Measurements from ENCODE around the gene NCOR1.
"Not testable (repeated sequence)": the region's sequence is repeated elsewhere in the genome, so short reads cannot be mapped to it uniquely, and the experiment has no call there.

Gene NCOR1

DNA sequence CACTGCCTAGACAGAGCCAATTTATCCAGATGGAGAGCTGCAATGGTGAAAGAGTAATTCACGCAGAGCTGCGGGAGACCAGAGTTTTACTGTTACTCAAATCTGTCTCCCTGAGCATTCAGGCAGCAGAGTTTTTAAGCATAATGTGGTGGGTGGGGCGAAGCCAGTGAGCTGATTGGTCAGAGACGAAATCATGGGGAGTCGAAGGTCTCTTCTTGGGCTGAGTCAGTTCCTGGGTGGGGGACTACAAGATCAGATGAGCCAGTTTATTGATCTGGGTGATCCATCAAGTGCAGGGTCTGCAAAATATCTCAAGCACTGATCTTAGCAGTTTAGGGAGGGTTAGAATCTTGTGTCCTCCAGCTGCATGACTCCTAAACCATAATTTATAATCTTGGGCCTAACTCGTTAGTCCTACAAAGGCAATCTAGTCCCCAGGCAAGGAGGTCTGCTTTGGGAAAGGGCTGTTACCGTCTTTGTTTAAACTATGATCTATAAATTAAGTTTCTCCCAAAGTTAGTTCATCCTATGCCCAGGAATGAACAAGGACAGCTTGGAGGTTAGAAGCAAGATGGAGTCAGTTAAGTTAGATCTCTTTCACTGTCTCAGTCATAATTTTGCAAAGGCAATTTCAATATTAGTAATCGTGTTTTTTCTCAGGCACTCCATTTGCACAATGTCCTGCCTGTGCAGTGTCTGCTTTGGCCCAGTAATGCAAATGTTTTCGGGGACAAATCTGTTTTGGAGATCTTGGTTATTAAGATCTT, 28.6 kb upstream of the NCOR1 start:
- Histone ChIP-seq H3K4me1 (ENCODE audit: control insufficient read depth, insufficient read depth, low read length) (peaks cover 3% of the 10 kb centered on the region; the same call in 1 of the 2 replicates), H3K36me3 (ENCODE audit: control insufficient read depth, insufficient read depth, low read length) (0 out of 2 replicates have a peak, but pooled peaks cover 4% of the 10 kb centered on the region), H3K9me3 (ENCODE audit: control insufficient read depth, insufficient read depth, low read length) (no peaks in the 10 kb centered on the region), H3K27ac (ENCODE audit: low read depth, low read length) (peak overlapping the region; percentile 53), H3K4me3 (ENCODE audit: low read depth, low read length) (no peak overlapping the region), H3K9ac (ENCODE audit: low read depth, low read length) (no peak overlapping the region), H3K27me3 (ENCODE audit: control insufficient read depth, insufficient read depth, low read length) (no peaks in the 10 kb centered on the region)

DNA sequence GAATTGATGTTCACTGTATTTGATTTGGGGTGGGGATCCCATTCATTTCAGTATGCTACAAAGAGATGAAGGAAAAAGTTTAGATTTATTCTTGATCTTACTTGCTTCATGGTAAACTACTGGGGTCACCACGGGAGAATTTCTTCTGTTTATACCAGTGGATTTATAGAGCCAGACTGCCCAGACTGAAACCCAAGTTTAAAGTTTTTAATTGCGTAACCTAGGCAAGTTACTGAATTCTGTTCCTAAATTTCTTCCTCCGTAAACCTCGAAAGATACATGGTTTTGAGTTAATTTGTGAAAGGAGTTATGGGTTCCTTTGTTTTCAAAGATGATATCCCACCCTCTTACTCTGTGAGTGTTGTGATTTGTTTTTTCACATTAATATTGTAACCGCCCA, 28.1 kb upstream of the NCOR1 start:
- Histone ChIP-seq H3K9ac (ENCODE audit: low read depth, low read length) (no peak overlapping the region), H3K27me3 (ENCODE audit: control insufficient read depth, insufficient read depth, low read length) (no peaks in the 10 kb centered on the region), H3K9me3 (ENCODE audit: control insufficient read depth, insufficient read depth, low read length) (no peaks in the 10 kb centered on the region), H3K4me3 (ENCODE audit: low read depth, low read length) (no peak overlapping the region), H3K36me3 (ENCODE audit: control insufficient read depth, insufficient read depth, low read length) (no peaks in the 10 kb centered on the region), H3K4me1 (ENCODE audit: control insufficient read depth, insufficient read depth, low read length) (peaks cover 3% of the 10 kb centered on the region; the same call in 1 of the 2 replicates), H3K27ac (ENCODE audit: low read depth, low read length) (peak overlapping the region; percentile 53)

DNA sequence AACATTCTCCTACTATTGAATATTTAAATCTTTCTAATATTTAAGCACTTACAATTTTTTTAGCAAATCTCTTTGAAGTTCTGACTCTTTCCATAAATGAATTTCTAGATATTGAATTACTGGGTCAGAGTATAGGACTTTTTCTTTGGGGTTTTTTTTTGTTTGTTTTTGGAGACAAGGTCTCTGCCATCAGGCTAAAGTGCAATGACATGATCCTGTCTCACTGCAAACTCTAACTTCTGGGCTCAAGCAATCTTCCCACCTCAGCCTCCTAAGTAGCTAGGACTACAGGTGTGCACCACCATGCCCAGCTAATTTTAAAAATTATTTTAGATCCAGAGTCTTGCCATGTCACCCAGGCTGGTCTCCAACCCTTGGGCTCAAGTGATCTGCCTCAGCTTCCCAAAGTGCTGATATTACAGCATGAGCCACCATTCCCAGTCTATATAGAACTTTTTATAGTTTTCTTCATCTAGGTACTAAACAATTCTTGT, 26.6 kb upstream of the NCOR1 start:
- H3K36me3 ChIP-seq (ENCODE audit: control insufficient read depth, insufficient read depth, low read length): no peaks in the 10 kb centered on the region
- H3K9me3 ChIP-seq (ENCODE audit: control insufficient read depth, insufficient read depth, low read length): no peaks in the 10 kb centered on the region
- H3K4me1 ChIP-seq (ENCODE audit: control insufficient read depth, insufficient read depth, low read length): peaks cover 3% of the 10 kb centered on the region; the same call in 1 of the 2 replicates
- H3K27me3 ChIP-seq (ENCODE audit: control insufficient read depth, insufficient read depth, low read length): no peaks in the 10 kb centered on the region
- H3K27ac ChIP-seq (ENCODE audit: low read depth, low read length): no peak overlapping the region
- no peak overlapping the region for H3K4me3 ChIP-seq (ENCODE audit: low read depth, low read length)
- H3K9ac ChIP-seq (ENCODE audit: low read depth, low read length): no peak overlapping the region

DNA sequence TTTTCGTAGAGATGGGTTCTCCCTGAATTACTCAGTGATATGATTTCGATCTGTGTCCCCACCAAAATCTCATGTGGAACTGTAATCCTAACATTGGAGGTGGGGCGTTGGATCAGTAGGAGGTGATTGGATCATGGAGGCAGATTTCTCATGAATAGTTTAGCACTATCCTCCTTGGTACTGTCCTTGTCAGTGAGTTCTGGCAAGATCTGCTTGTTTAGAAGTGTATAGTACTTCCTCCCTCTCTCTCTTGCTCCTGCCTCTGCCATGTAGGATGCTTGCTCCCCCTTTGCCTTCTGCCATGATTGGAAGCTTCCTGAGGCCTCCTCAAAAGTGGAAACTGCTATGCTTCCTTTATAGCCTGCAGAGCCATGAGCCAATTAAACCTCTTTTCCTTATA, 24.6 kb upstream of the NCOR1 start:
- peaks cover 3% of the 10 kb centered on the region; the same call in 1 of the 2 replicates for H3K4me1 ChIP-seq (ENCODE audit: control insufficient read depth, insufficient read depth, low read length)
- H3K4me3 ChIP-seq (ENCODE audit: low read depth, low read length): no peak overlapping the region
- no peak overlapping the region for H3K27ac ChIP-seq (ENCODE audit: low read depth, low read length)
- no peaks in the 10 kb centered on the region for H3K9me3 ChIP-seq (ENCODE audit: control insufficient read depth, insufficient read depth, low read length)
- no peak overlapping the region for H3K9ac ChIP-seq (ENCODE audit: low read depth, low read length)
- H3K27me3 ChIP-seq (ENCODE audit: control insufficient read depth, insufficient read depth, low read length): no peaks in the 10 kb centered on the region
- H3K36me3 ChIP-seq (ENCODE audit: control insufficient read depth, insufficient read depth, low read length): peaks cover 8% of the 10 kb centered on the region; the same call in 1 of the 2 replicates

DNA sequence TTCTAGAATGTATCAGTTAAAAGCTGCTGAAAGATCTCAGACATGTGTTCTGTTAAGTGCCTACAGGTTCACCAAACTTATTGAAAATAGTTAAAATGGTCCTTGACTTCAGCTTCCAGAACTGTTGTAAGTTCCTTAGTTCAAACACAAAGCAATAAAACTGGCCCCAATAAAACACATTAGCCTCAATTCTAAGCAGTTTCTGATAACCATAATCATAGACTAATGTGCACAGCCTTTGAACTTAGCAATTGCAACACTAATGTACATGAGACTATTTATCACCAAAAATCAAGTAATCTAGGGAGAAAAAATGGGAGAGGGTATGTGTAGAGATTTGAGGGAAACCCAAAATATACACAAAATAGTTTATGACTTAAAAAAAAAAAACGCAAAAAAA, 17.1 kb upstream of the NCOR1 start:
- H3K9ac ChIP-seq (ENCODE audit: low read depth, low read length): no peak overlapping the region
- peaks cover 16% of the 10 kb centered on the region for H3K36me3 ChIP-seq (ENCODE audit: control insufficient read depth, insufficient read depth, low read length)
- H3K9me3 ChIP-seq (ENCODE audit: control insufficient read depth, insufficient read depth, low read length): no peaks in the 10 kb centered on the region
- H3K4me1 ChIP-seq (ENCODE audit: control insufficient read depth, insufficient read depth, low read length): no peaks in the 10 kb centered on the region
- no peak overlapping the region for H3K4me3 ChIP-seq (ENCODE audit: low read depth, low read length)
- H3K27me3 ChIP-seq (ENCODE audit: control insufficient read depth, insufficient read depth, low read length): no peaks in the 10 kb centered on the region
- no peak overlapping the region for H3K27ac ChIP-seq (ENCODE audit: low read depth, low read length)

DNA sequence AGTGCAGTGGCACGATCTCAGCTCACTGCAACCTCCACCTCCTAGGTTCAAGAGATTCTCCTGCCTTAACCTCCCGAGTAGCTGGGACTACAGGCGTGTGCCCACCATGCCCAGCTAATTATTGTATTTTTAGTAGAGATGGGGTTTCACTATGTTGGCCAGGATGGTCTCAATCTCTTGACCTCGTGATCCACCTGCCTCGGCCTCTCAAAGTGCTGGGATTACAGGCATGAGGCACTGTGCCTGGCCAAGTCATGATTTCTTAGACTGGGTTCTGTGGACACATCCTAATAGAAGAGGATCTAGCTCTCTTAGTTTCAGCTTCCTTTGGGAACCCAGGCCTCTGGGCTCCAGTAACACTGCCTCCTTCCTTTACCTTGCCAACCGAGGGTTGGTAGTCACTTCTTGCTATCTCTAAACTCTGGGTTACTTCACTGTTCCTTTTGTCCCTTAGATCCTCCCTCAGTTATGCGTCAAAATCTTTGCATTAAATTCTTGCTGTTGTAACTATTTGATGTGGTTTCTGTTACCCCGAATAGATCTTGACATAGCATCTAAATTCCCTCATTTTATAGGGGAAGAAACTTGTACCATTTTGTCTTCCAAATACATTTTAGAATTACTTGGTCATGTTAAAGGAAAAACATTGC, 14.7 kb upstream of the NCOR1 start:
- not testable (repeated sequence) for H3K27ac ChIP-seq (ENCODE audit: low read depth, low read length); H3K4me3 ChIP-seq (ENCODE audit: low read depth, low read length); H3K4me1 ChIP-seq (ENCODE audit: control insufficient read depth, insufficient read depth, low read length); H3K9ac ChIP-seq (ENCODE audit: low read depth, low read length); H3K9me3 ChIP-seq (ENCODE audit: control insufficient read depth, insufficient read depth, low read length); H3K36me3 ChIP-seq (ENCODE audit: control insufficient read depth, insufficient read depth, low read length); H3K27me3 ChIP-seq (ENCODE audit: control insufficient read depth, insufficient read depth, low read length)

DNA sequence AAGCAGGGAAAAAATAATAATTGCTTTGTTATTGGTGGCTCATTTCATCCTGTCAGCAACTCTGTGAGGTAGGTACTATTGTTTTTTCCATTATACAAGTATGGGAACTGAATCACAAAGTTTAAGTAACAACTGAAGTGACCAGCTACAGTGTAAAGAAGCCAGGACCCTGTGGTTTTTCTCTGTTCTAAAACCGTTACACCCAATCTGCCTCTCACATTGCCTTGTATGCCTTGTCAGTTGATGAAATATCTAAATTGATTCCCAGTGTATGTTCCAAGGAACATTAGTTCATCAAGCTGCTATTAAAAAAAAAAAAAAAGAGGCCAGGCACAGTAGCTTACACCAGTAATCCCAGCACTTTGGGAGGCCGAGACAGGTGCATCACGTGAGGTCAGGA, 7.1 kb upstream of the NCOR1 start:
- Histone ChIP-seq H3K27me3 (ENCODE audit: control insufficient read depth, insufficient read depth, low read length) (no peaks in the 10 kb centered on the region), H3K4me3 (ENCODE audit: low read depth, low read length) (no peak overlapping the region), H3K36me3 (ENCODE audit: control insufficient read depth, insufficient read depth, low read length) (0 out of 2 replicates have a peak, but pooled peaks cover 4% of the 10 kb centered on the region), H3K9ac (ENCODE audit: low read depth, low read length) (no peak overlapping the region), H3K27ac (ENCODE audit: low read depth, low read length) (no peak overlapping the region), H3K4me1 (ENCODE audit: control insufficient read depth, insufficient read depth, low read length) (no peaks in the 10 kb centered on the region), H3K9me3 (ENCODE audit: control insufficient read depth, insufficient read depth, low read length) (no peaks in the 10 kb centered on the region)

DNA sequence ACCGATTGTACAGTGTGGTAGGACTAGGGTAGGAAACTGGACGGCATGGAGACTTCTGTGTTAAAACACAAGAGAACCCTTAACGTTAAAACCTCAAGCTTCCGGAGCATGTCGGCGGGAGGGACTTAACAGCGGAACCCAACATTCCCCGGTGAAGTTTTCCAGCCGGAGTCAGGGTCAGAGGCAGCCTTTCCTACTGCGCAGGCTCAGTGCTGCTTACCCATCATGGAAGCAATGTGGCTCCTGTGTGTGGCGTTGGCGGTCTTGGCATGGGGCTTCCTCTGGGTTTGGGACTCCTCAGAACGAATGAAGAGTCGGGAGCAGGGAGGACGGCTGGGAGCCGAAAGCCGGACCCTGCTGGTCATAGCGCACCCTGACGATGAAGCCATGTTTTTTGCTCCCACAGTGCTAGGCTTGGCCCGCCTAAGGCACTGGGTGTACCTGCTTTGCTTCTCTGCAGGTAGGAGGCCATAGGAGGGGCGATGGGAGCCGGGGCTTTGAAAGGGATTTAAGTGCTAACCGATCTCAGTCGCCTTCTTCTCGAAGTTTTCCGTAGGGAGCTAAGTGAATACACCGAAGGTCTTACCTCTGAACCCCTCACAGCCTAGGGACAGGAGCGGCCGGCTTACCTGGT, 1.8 kb upstream of the NCOR1 start, which contains the start of gene PIGL:
Gene PIGL, plus strand, starts transcription at position 209 of the 634 bp plus-strand sequence. Its CDS starts 17 bp downstream, at position 226.
- Histone ChIP-seq H3K4me3 (ENCODE audit: low read depth, low read length) (peak within 1 kb of the TSS; percentile 86), H3K9ac (ENCODE audit: low read depth, low read length) (peak within 1 kb of the TSS; percentile 97), H3K36me3 (ENCODE audit: control insufficient read depth, insufficient read depth, low read length) (no peaks in the 10 kb centered on the region), H3K27ac (ENCODE audit: low read depth, low read length) (peak within 1 kb of the TSS; percentile 99), H3K4me1 (ENCODE audit: control insufficient read depth, insufficient read depth, low read length) (peaks cover 8% of the 10 kb centered on the region; the same call in 1 of the 2 replicates), H3K27me3 (ENCODE audit: control insufficient read depth, insufficient read depth, low read length) (no peaks in the 10 kb centered on the region), H3K9me3 (ENCODE audit: control insufficient read depth, insufficient read depth, low read length) (no peaks in the 10 kb centered on the region)

DNA sequence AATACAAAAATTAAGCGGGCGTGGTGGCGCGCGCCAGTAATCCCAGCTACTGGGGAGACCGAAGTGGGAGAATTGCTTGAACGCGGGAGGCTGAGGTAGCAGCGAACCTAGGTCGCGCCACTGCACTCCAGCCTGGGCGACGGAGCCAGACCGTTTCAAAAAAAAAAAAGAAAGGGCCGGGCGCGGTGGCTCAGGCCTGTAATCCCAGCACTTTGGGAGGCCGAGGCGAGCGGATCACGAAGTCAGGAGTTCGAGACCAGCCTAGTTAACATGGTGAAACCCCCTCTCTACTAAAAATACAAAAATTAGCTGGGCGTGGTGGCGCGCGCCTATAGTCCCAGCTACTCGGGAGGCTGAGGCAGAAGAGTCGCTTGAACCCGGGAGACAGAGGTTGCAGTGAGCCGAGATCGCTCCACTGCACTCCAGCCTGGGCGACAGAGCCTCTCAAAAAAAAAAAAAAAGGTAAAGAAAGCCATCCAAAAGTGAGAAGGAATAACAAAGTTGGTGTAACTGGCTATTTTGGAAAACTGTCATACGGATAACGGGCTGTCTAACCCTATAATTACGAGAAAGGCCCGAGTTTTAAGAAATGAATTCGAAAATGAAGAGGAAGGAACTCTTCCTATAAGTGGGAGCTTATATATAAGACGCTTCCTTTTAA, 1.1 kb upstream of the NCOR1 start:
- H3K27ac ChIP-seq (ENCODE audit: low read depth, low read length): peak overlapping the region; percentile 99
- not testable (repeated sequence) for H3K27me3 ChIP-seq (ENCODE audit: control insufficient read depth, insufficient read depth, low read length); H3K9me3 ChIP-seq (ENCODE audit: control insufficient read depth, insufficient read depth, low read length); H3K4me1 ChIP-seq (ENCODE audit: control insufficient read depth, insufficient read depth, low read length); H3K36me3 ChIP-seq (ENCODE audit: control insufficient read depth, insufficient read depth, low read length)
- H3K4me3 ChIP-seq (ENCODE audit: low read depth, low read length): peak overlapping the region; percentile 86
- peak overlapping the region; percentile 97 for H3K9ac ChIP-seq (ENCODE audit: low read depth, low read length)

DNA sequence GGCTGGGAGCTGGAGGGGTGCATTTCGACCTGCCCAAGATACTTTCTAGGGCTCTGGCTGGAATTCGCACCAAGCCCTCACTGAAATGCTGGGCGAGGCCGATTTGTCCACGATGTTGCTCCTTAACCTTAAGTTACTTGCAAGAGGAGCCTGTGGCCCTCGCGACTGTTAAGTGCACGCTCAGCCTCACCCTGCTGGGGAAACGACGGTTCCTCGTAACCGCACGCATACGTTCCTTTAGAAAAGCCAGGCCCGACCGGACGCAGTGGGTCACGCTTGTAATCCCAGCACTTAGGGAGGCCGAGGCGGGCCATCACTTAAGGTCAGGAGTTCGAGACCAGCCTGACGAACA, 607 bp upstream of the NCOR1 start:
- Histone ChIP-seq H3K9me3 (ENCODE audit: control insufficient read depth, insufficient read depth, low read length) (no peaks in the 10 kb centered on the region), H3K36me3 (ENCODE audit: control insufficient read depth, insufficient read depth, low read length) (no peaks in the 10 kb centered on the region), H3K9ac (ENCODE audit: low read depth, low read length) (peak overlapping the region; percentile 97), H3K27me3 (ENCODE audit: control insufficient read depth, insufficient read depth, low read length) (no peaks in the 10 kb centered on the region), H3K4me1 (ENCODE audit: control insufficient read depth, insufficient read depth, low read length) (peaks cover 8% of the 10 kb centered on the region; the same call in 1 of the 2 replicates), H3K4me3 (ENCODE audit: low read depth, low read length) (peak overlapping the region; percentile 78), H3K27ac (ENCODE audit: low read depth, low read length) (peak overlapping the region; percentile 99)
